Activated CD8-positive, alpha-beta memory T cell treated with anti-CD3 and anti-CD28 coated beads for 48 hours (primary cell): ENCODE results near the gene GCGR.

Experiments
- DNase-seq, 3 experiments: peaks; one replicate each; pipeline ENCODE4 v3.0.0-alpha.2; 2020; ENCODE audit warnings: low read depth in 2 of 3, low spot score in 2 of 3

Gene GCGR

DNA sequence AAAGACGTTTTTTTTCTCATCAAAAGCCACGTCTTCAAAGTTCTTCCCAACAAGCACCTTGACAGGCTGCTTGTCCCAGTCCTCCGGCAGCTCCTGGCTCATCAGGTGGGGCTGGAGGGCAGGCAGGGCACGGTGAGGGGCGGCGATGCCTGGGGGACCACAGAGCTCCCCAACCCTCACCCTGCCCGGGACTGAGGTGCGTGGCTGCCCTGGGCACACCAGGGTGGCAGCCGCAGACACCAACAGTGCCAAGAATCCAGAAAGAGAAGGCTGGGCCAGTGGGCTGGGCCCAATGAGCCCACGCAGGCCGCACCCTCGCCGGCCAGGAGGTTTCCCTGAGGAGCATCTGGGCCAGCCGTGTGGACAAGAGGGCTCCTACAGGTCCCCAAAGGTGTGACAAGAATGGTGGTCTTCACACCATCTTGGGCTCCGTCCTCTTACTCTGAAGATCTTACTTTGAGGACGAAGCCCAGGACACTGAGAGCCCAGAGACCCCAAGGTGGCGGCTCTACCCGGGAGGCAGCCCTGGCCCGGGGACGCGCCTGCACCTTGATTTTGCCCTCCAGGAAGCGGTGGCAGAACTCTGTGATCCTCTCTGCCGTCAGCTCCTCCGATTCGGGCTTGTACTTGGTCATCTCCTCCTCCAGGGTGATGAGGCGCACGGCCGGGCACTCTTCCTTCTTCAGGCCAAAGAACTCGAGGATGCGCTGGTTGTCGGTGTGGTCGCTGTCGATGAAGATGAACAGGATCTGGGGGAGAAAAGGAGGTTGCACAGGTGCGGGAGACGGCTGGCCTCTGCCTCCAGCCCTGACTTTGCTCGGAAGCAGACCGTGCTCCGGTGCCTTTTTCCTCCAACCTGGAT is 42.2 kb downstream of the GCGR start:
- no peak for DNase-seq

DNA sequence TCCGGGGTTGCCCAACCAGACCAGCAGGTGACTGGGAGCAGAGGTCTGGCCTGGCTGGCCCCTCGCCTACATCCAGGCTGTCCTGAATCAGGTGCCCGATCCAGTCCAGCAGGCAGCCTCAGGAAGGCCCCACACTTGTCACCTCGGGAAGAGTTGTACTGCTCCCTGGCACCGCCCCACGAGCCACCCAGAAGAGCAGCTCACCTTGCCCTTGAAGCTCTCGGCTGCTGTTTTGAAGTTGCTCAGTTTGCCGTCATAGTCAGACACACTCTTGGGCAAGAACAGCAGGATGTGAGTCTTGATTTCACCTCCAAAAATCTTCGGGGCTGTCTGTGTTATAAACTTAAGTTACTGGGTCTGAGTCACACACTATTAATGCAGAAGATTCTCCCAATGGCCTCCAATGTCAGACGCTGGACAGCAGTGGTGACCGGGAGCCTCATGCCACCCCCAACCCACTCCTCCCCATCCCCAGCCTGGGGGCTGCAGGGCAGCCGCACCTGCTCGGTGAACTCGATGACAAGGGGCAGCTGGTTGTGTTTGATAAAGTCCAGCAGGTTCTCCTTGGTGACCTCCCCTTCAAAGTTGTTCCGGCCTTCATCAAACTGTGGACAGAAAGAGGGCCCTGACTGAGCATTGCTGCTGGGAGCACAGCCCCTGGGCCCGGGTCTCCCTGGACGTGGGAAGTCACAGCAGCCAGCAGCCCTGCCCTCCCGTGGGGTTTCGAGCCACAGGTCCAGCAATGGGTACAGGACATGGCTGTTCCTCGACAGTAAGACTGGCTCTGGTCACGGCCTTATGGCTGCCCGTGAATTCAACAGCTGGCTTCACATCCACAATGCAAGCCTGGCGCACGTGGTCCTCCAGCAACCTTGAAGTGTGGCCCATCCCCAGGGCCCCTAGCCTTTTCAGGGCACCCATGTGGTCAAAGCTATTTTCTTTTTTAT is 43.1 kb downstream of the GCGR start:
- DNase-seq = no peak

DNA sequence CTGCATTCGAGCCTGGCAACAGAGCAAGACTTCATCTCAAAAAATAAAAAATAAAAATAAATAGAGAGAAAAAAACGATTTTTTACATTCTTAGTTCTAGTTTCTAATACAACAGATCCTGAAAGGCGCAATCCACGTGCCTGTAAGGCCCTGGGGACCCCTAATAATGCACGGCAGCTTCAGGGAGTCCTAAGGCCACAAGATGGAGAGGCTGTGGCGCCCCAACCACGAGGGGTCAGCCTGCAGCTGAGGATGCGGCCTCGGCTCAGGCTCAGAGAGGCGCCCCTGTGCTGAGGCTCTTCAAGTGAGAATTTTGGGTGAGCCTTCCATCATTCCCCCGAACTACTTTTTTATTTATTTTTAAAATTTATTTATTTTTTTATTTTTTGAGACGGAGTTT is 45.5 kb downstream of the GCGR start:
- DNase-seq = no peak

DNA sequence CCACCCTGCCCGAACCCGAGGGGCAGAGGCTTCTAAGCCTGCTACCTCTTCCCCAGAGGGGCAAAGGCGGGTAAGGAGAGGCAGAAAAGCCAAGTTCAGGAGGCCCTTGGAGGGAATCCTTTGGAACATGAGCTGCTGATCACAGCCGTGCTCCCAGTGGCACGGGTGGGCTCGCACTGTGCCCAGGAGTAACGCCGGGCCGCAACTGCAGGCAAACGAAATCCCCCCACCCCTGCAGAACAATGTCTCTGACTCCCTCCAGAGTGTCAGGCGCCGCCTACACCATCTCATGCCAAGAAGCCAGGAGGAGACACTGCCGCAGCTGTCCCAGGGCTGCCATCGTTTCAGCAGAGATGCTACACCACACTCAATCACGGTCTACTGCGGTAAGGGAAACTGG is 47.5 kb downstream of the GCGR start:
- no peak for DNase-seq

DNA sequence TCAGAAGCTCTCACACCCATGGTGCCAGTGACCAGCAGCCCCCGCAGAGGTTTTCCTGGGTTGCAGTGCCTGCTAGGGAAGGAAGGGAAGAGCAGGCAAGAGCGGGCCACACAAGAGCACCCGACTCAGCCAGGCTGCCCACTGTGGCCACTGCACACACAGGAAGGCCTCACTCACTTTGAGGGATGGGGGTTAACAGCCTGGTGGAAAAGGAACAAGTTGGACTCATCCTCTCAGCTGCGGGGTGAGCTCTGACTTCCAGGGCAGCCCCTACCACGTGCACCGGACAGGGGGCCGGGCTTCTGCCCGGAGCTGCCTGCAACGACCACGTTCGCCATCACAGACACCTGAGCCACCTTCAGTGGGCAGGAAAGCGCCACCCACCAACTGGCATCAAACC is 48.3 kb downstream of the GCGR start:
- no peak for DNase-seq

DNA sequence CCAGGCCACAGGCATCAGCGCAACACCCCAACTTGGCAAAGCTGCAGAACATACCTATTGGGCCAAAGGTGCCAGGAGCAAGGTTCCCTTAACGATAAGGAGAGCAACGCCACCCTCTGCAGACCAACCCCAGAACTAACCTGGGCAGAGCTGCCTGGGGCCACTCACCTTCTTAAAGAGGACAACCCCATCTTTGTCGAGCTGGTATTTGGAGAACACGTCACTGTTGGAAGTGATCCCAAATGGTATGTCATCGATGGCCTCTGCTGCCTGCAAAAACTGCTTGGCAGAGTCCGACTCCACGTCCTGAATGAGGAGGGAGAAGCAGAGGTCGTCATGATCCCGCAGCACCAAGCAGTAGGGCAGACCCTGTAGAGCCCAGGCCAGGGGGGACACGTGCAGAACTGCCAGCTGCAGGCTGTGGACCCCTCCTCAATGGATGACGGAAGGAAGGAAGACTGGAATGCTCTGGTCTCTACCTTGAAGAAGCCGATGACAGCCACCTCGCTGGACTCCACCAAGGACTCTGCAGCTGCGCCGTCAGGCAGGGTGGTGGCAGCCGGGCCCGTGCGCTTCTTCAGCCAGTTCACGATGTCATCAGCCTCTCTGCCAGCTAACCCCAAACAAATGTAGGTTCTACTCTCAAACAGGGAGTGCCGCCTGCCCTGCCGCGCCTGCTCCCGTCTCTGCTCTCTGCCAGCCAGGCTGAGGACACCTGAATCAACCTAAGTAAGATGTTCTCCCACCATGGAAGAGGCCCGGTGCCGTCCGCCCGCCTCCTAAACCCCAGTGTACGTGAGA is 51.2 kb downstream of the GCGR start:
- DNase-seq = no peak

DNA sequence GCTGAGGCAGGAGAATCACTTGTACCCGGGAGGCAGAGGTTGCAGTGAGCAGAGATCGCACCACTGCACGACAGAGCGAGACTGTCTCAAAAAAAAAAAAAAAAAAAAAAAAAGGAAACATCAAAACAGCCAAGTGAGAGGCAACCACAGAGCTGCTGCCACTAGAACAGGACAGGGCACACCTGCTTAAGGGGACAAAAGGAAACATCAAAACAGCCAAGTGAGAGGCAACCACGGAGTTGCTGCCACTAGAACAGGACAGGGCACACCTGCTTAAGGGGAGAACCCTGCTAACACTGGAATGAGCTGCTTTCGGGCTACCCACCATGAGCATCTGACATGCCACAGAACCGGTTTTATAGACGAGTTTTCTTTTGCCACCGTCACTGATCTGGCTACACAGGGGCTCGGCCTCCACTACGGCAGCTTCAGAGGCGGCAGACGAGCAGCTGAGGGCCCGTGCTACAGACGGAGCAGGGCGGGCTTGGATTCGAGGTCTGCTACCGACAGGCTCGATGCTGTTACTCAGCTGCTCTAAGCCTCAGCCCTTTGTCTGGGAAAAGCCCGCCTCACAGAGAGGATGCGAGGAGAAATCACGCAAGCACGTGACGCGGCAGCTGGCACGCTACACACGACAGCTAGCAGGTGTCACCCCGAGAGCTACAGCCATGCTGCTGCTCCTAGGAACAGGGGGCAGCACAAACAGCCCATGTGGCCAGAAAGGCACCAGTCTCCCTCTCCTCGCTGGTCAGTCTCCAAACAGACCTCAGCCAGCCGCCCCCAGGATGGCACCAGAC is 54.4 kb downstream of the GCGR start:
- DNase-seq = no peak

DNA sequence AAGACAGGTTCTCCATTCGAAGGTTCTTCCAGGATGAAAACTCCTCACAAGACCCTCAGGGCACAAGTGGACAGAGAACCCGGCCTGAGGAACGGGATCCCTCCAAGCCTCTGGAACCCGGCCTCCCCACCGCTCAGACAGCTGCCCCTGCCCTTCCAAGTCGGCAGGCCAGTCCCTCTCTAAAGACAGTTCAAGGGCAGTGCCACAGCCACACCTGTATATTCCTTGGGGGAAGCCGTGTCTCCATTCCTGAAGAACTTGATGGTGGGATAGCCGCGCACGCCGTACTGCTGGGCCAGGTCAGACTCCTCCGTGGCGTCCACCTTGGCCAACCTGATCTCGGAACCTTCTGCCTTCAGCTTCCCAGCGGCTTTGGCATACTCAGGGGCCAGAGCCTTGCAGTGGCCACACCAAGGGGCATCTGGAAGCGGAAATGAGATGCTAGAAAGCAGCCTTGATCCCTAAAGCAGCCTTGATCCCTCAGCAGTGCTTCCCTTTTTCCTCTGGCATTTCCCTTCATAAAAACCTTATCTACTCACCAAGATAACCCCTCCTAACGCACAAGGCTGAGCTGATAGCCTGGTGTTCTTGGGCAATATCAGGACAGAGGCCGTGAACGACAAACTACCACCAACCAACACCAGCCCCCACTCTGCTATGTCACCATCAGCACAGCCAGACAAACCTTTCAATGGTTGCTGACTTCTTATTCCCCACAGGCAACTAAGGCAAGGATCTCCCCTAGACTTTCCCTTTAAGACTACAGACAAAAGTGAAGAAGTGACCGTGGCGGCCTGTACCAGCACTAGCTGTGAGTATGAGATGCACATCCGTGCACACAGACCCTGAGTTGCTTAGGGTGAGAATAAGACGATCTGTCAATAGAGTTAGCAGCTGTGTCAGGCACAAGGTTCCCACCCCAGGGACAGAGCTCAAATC is 55.3 kb downstream of the GCGR start:
- DNase-seq = no peak

DNA sequence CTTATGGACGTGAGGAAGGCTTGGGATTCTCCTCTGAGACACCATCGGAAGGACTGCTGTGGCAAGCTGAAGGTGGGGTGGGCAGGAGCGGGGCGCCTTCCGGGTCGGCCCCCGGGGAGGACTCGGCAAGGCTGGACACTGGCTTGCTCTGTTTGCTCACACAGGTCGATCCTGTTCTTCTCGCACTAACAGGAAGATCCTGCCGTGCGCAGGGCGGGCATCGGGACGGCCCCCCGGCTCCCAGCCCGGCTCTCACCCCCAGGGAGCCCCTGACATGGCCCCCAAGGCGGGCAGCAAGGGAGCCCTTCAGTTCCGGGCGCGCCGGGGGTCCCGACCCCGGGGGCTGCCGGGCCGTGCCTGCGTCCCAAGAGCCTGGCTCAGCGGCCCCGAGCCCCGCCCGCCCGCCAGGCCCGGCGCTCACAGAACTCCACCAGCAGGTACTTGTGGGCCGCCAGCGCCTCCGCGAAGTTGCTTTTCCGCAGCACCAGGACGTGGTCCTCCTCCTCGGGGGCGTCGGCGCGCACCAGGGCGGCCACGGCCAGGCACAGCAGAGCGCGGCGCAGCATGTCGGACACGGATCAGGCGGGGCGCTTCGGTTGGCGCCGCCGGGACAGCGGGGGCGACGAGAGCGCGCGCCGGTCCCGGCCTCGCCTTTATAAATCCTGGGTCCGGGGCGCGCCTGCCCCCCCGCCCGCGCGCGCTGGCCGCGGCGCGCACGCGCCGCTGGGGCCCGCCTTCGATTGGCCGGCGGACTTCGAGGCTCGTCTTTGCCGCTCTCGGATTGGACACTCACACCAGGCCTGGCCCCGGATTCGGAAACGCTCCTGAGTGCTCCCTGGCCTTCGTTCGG is 56.2 kb downstream of the GCGR start, which contains the start of gene P4HB:
Gene P4HB, minus strand, starts transcription at position 630 of the 850 bp plus-strand sequence. Its CDS starts 64 bp downstream, at position 566.
- peak; percentile 82 to 98 (median 92) for DNase-seq

DNA sequence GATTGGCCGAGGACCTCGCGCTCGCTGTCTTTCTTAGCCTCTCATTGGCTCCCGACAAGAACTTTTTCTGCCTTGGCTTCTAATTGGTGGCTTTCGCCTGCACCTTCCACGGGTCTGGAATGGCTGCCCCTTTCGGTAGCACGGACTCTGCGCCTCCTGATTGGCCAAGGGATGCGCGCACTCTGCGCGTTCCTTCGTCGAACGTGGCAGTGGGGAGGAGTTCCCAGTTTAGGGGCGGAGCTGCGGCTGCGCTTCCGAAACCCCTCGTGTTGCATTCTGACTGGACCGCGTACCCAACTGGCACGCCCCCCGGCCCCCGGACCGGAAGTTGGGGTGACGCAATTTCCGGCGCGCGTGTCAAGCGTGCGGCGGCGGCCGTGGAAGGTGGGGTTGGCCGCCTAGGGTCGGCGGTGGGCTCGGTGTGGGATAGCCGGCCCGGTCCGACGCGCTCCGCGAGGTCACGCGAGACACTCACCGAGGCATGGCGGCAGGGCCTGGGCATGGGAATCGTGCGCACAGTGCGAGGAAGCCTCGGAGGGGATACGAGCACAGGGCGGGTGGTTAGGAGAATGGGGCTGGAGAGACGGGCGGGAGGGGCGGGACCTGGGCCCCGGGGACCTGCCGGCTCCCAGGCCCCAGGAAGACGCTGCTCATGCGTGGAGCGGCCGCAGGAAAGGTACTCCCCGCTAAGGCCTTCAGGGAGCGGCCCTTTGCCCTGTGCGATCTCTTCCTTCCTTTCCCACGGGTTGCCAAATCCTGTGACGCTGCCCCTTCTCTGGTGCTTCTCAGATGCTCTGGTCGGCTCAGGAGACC is 57.0 kb downstream of the GCGR start:
- peak; percentile 98 to 99 (median 99) for DNase-seq

DNA sequence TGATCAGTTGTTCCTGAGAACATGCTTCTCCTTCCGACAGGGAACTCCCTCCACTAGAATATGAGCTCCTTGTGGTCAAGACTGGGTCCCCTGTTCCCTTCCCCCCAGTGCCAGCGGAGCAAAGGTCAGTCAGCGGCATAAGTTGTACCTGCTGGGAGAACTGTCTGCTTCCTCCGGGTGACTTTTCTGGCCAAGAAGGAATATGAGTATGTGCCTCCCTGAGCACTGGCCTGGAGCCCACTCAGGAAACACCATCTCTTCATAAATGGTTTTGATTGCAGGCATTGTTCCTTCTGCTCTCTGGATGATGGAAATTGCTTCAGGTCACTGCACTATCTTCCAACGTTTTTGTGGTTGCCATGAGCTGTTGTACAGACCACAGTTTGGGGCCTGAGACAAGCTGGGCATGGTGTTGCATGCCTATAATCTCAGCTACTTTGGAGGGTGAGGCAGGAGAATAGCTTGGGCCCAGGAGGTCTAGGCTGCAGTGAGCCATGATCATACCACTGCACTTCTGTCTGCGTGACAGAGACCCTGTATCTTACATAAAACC is 59.2 kb downstream of the GCGR start:
- DNase-seq = no peak
